Uterus (tissue), 2 donors: Measurements from ENCODE around the gene SALL2.

ENCODE experiments used
- POLR2A ChIP-seq, 2 donors: fragments of 450-650 bp; IDR thresholded peaks; one replicate each; pipeline ENCODE4 v1.6.1; 2016; ENCODE audit warnings: antibody characterized with exemption in 2 of 2, mild to moderate bottlenecking in 1 of 2, moderate library complexity in 1 of 2
- TF ChIP-seq, protein P1 (sequence below), 4 experiments: fragments of 200-600 bp in 2 of 4; fragments of 450-650 bp in 2 of 4; sonication (generic) in 2 of 4; IDR thresholded peaks; one replicate each; pipeline ENCODE4 v1.5.1; 2016 to 2019; ENCODE audit warnings: antibody characterized with exemption in 4 of 4, mild to moderate bottlenecking in 2 of 4, moderate library complexity in 1 of 4

DNA sequence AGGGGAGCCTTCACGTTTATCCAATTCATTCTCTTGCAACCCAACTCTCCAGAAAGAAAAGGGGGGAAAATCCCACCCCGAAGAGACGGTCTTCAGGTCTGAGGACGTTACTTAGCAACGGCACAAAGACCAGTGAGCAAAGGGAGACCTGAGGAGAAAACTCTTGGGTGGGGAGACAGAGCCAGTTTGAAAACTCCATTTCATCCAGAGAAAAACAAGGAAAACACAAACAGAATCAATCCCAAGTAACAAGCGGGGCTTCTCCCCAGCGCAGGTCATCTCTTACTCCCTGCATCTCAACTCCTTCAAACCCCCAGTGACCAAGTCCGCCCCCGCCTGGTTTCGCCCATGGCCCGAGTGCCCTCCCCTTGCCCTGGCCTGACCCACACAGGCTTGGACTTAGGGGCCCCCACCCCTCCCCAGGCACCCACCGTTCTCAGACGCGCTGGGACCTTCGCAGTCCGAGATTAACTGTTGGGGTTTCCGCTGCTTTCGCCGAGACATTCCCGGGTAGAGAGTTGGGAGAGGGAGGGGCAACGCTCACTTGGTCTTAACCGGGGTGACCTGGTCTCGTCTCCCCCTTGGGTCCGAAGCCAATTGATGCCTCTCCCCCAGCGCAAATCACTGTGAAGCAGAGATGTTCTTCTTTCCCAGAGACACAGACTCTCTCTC, 10.4 kb upstream of the SALL2 start:
- no peak for TF ChIP-seq POLR2A (IDR thresholded peaks at IDR 0.05)
- TF ChIP-seq, protein P1, sequence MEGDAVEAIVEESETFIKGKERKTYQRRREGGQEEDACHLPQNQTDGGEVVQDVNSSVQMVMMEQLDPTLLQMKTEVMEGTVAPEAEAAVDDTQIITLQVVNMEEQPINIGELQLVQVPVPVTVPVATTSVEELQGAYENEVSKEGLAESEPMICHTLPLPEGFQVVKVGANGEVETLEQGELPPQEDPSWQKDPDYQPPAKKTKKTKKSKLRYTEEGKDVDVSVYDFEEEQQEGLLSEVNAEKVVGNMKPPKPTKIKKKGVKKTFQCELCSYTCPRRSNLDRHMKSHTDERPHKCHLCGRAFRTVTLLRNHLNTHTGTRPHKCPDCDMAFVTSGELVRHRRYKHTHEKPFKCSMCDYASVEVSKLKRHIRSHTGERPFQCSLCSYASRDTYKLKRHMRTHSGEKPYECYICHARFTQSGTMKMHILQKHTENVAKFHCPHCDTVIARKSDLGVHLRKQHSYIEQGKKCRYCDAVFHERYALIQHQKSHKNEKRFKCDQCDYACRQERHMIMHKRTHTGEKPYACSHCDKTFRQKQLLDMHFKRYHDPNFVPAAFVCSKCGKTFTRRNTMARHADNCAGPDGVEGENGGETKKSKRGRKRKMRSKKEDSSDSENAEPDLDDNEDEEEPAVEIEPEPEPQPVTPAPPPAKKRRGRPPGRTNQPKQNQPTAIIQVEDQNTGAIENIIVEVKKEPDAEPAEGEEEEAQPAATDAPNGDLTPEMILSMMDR (IDR thresholded peaks at IDR 0.05), result no peak
